ENCODE results near the gene AHI1.

AHI1 gene

GRCh38 chr6:135527116-135527959, 29.8 kb upstream of the AHI1 start:
- H3K9ac ChIP-seq (ENCODE audit: low read length) = no peak overlapping the region
- no peak overlapping the region for H3K27ac ChIP-seq (ENCODE audit: low read length)
- H3K4me3 ChIP-seq (ENCODE audit: low read length) = no peak overlapping the region
- no peaks in the 10 kb centered on the region for H3K27me3 ChIP-seq (ENCODE audit: control insufficient read depth, insufficient read depth, low read length)
- no peaks in the 10 kb centered on the region for H3K4me1 ChIP-seq (ENCODE audit: control insufficient read depth, low read depth, low read length)
- no peaks in the 10 kb centered on the region for H3K36me3 ChIP-seq (ENCODE audit: control insufficient read depth, low read depth, low read length)
- H3K9me3 ChIP-seq (ENCODE audit: control insufficient read depth, low read depth, low read length) = no peaks in the 10 kb centered on the region

DNA sequence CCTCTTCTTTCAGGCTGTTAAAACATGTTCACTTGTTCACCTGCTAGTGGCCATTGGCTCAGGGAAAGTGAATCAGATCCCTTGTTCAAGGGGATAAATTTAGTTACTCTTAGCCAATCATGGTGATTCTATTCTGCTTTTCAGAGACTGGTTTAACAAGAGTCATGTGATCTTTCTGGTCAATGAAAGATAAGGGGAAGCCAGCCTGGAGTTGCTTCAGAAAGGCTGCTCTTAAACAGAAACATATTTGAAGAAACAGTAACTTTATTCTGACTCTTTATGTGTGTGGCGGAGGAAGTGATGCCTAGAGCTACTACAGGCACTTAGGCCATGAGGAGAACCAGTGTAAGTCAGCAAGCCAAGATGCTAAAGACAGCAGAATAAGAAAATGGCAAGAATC, 28.1 kb upstream of the AHI1 start:
- H3K27ac ChIP-seq (ENCODE audit: low read length) = no peak overlapping the region
- H3K9ac ChIP-seq (ENCODE audit: low read length) = no peak overlapping the region
- no peak overlapping the region for H3K4me3 ChIP-seq (ENCODE audit: low read length)
- no peaks in the 10 kb centered on the region for H3K9me3 ChIP-seq (ENCODE audit: control insufficient read depth, low read depth, low read length)
- no peaks in the 10 kb centered on the region for H3K4me1 ChIP-seq (ENCODE audit: control insufficient read depth, low read depth, low read length)
- H3K36me3 ChIP-seq (ENCODE audit: control insufficient read depth, low read depth, low read length) = no peaks in the 10 kb centered on the region
- no peaks in the 10 kb centered on the region for H3K27me3 ChIP-seq (ENCODE audit: control insufficient read depth, insufficient read depth, low read length)

- H3K36me3 ChIP-seq (ENCODE audit: control insufficient read depth, low read depth, low read length) = no peaks in the 10 kb centered on the region
- no peak overlapping the region for H3K4me3 ChIP-seq (ENCODE audit: low read length)
- no peaks in the 10 kb centered on the region for H3K27me3 ChIP-seq (ENCODE audit: control insufficient read depth, insufficient read depth, low read length)
- H3K9me3 ChIP-seq (ENCODE audit: control insufficient read depth, low read depth, low read length) = no peaks in the 10 kb centered on the region
- H3K4me1 ChIP-seq (ENCODE audit: control insufficient read depth, low read depth, low read length) = no peaks in the 10 kb centered on the region
- H3K27ac ChIP-seq (ENCODE audit: low read length) = no peak overlapping the region
- no peak overlapping the region for H3K9ac ChIP-seq (ENCODE audit: low read length)
Measured at GRCh38 chr6:135522965-135523692, 25.6 kb upstream of the AHI1 start.

DNA sequence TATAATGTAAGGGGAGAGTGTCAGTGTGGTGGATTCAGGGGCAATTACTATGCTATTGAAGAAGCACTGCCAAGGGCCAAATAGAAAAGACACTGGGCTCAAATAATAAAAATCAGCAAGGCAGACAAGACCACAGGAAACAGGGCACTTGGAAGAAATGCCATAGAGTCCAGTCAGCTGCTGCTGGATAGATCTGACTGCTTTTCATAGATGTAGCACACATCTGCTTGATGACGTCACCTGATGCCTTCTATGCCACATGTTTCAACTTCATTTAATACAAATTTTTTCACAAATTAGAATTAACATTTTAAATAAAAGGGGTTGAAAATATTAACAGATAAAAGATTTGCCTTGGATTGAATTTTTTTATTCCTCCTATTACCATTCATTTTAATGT, 23.9 kb upstream of the AHI1 start:
- no peaks in the 10 kb centered on the region for H3K4me1 ChIP-seq (ENCODE audit: control insufficient read depth, low read depth, low read length)
- H3K4me3 ChIP-seq (ENCODE audit: low read length) = no peak overlapping the region
- H3K9me3 ChIP-seq (ENCODE audit: control insufficient read depth, low read depth, low read length) = no peaks in the 10 kb centered on the region
- H3K27me3 ChIP-seq (ENCODE audit: control insufficient read depth, insufficient read depth, low read length) = no peaks in the 10 kb centered on the region
- no peak overlapping the region for H3K27ac ChIP-seq (ENCODE audit: low read length)
- H3K9ac ChIP-seq (ENCODE audit: low read length) = no peak overlapping the region
- H3K36me3 ChIP-seq (ENCODE audit: control insufficient read depth, low read depth, low read length) = no peaks in the 10 kb centered on the region

DNA sequence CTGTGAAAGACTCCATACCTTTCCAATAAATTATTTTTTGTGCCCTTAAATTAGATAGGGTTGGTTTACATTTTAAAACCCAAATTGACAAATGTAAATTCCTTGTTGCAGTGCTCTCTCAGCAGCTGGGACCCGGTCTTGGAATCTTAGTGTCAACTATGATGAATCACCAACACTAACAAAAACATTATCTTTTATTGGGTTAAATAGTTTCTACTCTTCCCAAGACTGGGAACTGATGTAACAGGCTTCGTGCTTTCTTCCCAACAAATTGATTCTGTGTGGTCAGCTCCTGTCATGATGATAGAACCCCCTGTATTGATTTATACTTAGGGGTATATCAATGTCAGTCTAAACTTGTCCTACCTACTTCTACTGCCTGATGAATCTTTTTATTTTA, 23.2 kb upstream of the AHI1 start:
- Histone ChIP-seq H3K4me1 (ENCODE audit: control insufficient read depth, low read depth, low read length) (no peaks in the 10 kb centered on the region), H3K27ac (ENCODE audit: low read length) (no peak overlapping the region), H3K27me3 (ENCODE audit: control insufficient read depth, insufficient read depth, low read length) (no peaks in the 10 kb centered on the region), H3K4me3 (ENCODE audit: low read length) (no peak overlapping the region), H3K36me3 (ENCODE audit: control insufficient read depth, low read depth, low read length) (no peaks in the 10 kb centered on the region), H3K9me3 (ENCODE audit: control insufficient read depth, low read depth, low read length) (no peaks in the 10 kb centered on the region), H3K9ac (ENCODE audit: low read length) (no peak overlapping the region)

DNA sequence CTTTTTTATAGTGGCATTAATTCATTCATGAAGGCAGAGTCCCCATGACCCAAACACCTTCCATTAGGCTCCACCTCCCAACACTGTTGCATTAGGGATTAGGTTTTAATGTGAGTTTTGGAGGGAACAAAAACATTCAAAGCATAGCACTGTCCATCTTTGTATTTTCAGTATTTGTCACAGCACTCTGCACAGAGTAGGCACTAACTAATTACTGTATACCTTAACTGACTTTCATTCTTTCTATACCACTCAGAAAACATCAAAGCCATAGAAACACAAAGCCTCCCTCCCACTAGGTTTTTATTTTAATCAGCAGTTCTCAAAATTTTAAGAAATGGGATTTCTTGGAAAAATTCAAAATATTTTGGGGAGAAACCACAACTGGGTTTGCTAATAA, 21.8 kb upstream of the AHI1 start:
- Histone ChIP-seq H3K27me3 (ENCODE audit: control insufficient read depth, insufficient read depth, low read length) (no peaks in the 10 kb centered on the region), H3K9me3 (ENCODE audit: control insufficient read depth, low read depth, low read length) (no peaks in the 10 kb centered on the region), H3K9ac (ENCODE audit: low read length) (no peak overlapping the region), H3K4me1 (ENCODE audit: control insufficient read depth, low read depth, low read length) (no peaks in the 10 kb centered on the region), H3K27ac (ENCODE audit: low read length) (no peak overlapping the region), H3K36me3 (ENCODE audit: control insufficient read depth, low read depth, low read length) (no peaks in the 10 kb centered on the region), H3K4me3 (ENCODE audit: low read length) (no peak overlapping the region)

DNA sequence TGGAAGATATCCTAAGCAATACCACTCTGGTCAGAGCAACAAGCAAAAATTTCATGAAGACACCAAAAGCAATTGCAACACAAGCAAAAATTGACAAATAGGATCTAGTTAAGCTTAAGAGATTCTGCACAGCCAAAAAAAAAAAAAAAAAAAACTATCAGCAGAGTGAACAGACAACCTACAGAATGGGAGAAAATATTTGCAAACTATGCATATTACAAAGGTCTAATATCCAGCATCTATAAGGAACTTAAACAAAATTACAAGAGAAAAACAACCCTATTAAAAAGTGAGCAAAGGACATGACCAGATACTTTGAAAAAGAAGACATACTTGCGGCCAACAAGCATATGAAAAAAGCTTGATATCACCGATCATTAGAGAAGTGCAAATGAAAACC, 20.0 kb upstream of the AHI1 start:
- no peak overlapping the region for H3K27ac ChIP-seq (ENCODE audit: low read length)
- no peaks in the 10 kb centered on the region for H3K36me3 ChIP-seq (ENCODE audit: control insufficient read depth, low read depth, low read length)
- H3K9me3 ChIP-seq (ENCODE audit: control insufficient read depth, low read depth, low read length) = no peaks in the 10 kb centered on the region
- no peaks in the 10 kb centered on the region for H3K4me1 ChIP-seq (ENCODE audit: control insufficient read depth, low read depth, low read length)
- H3K27me3 ChIP-seq (ENCODE audit: control insufficient read depth, insufficient read depth, low read length) = no peaks in the 10 kb centered on the region
- H3K9ac ChIP-seq (ENCODE audit: low read length) = no peak overlapping the region
- H3K4me3 ChIP-seq (ENCODE audit: low read length) = no peak overlapping the region

DNA sequence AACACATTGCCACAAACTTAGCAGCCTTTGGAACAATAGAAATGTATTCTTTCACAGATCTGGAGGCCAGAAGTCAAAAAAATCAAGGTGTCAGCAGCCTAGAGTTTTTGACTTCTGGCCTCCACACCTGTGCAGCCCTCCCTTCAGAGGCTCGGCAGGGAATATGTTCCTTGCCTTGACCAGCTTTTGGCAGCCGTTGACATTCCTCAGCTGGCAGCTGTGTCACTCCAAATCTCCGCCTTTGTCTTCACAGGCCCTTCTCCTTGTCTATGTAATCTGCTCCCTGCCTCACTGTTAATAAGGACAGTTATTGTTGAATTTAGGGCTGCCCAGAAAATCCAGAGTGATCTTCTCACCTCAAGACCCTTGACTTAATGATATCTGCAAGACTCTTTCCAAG, 17.2 kb upstream of the AHI1 start:
- H3K4me1 ChIP-seq (ENCODE audit: control insufficient read depth, low read depth, low read length) = no peaks in the 10 kb centered on the region
- H3K9ac ChIP-seq (ENCODE audit: low read length) = no peak overlapping the region
- H3K27ac ChIP-seq (ENCODE audit: low read length) = no peak overlapping the region
- H3K4me3 ChIP-seq (ENCODE audit: low read length) = no peak overlapping the region
- no peaks in the 10 kb centered on the region for H3K36me3 ChIP-seq (ENCODE audit: control insufficient read depth, low read depth, low read length)
- H3K9me3 ChIP-seq (ENCODE audit: control insufficient read depth, low read depth, low read length) = no peaks in the 10 kb centered on the region
- no peaks in the 10 kb centered on the region for H3K27me3 ChIP-seq (ENCODE audit: control insufficient read depth, insufficient read depth, low read length)

DNA sequence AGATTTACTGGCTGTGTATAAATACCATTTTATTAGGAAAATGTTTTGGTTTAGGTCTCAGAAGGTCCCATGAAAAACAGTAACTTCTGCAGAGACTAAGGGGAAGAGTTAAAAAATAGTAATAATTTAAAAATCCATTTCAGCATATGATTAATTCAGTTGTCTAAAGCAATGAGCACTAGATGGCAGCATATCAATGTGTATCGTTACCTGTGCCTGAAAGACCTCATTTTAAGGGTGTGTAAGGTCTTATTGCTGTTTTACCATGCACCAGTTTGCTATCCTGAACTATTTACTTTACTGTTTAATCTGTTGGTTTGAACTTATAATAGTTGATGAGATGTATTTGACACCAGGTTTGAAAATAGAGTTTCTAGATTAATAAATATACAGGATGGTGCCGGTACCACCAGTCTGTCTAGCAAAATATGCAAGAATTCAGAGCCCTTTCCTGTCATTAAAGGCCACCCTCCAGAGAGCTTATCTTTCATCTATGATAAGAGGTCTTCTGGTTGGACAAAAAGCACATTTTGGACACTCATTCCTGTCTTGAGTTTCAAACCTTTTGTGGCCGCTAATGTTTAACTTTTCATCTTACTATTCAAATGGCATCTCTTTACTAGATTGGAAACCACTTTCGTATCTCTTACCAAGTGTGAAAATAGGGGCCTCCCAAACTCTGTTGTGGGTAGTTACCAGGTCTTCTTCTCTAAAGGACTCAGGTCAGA, 8.9 kb upstream of the AHI1 start:
- H3K4me1 ChIP-seq (ENCODE audit: control insufficient read depth, low read depth, low read length) = peaks cover 14% of the 10 kb centered on the region
- no peaks in the 10 kb centered on the region for H3K9me3 ChIP-seq (ENCODE audit: control insufficient read depth, low read depth, low read length)
- H3K9ac ChIP-seq (ENCODE audit: low read length) = no peak overlapping the region
- H3K27ac ChIP-seq (ENCODE audit: low read length) = no peak overlapping the region
- H3K36me3 ChIP-seq (ENCODE audit: control insufficient read depth, low read depth, low read length) = no peaks in the 10 kb centered on the region
- H3K27me3 ChIP-seq (ENCODE audit: control insufficient read depth, insufficient read depth, low read length) = no peaks in the 10 kb centered on the region
- no peak overlapping the region for H3K4me3 ChIP-seq (ENCODE audit: low read length)

DNA sequence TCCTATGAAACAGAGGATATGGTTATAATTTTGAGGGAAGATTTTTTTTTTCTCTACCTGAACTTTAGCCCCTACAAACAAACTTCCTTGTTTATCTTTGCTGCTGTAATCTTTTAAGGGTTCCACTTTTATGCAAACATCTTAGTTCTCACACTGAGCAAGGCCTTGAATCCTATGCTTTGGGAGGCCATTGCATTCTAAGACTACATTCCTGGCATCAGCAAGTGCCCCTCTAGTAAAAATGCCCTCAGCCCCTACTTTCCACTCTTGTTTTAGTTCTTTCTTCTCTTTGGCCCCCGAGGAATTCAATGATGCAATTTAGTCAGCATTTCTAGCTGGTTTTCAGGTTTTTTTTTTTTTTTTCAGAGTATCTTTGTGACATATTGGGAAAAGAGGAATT, 8.1 kb upstream of the AHI1 start:
- H3K27me3 ChIP-seq (ENCODE audit: control insufficient read depth, insufficient read depth, low read length) = no peaks in the 10 kb centered on the region
- no peaks in the 10 kb centered on the region for H3K36me3 ChIP-seq (ENCODE audit: control insufficient read depth, low read depth, low read length)
- H3K9ac ChIP-seq (ENCODE audit: low read length) = no peak overlapping the region
- no peak overlapping the region for H3K4me3 ChIP-seq (ENCODE audit: low read length)
- no peak overlapping the region for H3K27ac ChIP-seq (ENCODE audit: low read length)
- H3K4me1 ChIP-seq (ENCODE audit: control insufficient read depth, low read depth, low read length) = peaks cover 14% of the 10 kb centered on the region
- no peaks in the 10 kb centered on the region for H3K9me3 ChIP-seq (ENCODE audit: control insufficient read depth, low read depth, low read length)

GRCh38 chr6:135505222-135505621, 7.7 kb upstream of the AHI1 start:
- Histone ChIP-seq H3K4me1 (ENCODE audit: control insufficient read depth, low read depth, low read length) (peaks cover 14% of the 10 kb centered on the region), H3K9ac (ENCODE audit: low read length) (no peak overlapping the region), H3K4me3 (ENCODE audit: low read length) (no peak overlapping the region), H3K36me3 (ENCODE audit: control insufficient read depth, low read depth, low read length) (no peaks in the 10 kb centered on the region), H3K9me3 (ENCODE audit: control insufficient read depth, low read depth, low read length) (no peaks in the 10 kb centered on the region), H3K27me3 (ENCODE audit: control insufficient read depth, insufficient read depth, low read length) (no peaks in the 10 kb centered on the region), H3K27ac (ENCODE audit: low read length) (no peak overlapping the region)
